SW 1271 (cell line): Measurements from ENCODE around the gene FAM72B.
"Not testable (repeated sequence)": the region's sequence is repeated elsewhere in the genome, so short reads cannot be mapped to it uniquely, and the experiment has no call there.

ENCODE experiments used
- DNase-seq, 2 experiments: peaks; one replicate each; lab custom pipeline; 2025; lab: John Stamatoyannopoulos, UW

FAM72B gene

DNA sequence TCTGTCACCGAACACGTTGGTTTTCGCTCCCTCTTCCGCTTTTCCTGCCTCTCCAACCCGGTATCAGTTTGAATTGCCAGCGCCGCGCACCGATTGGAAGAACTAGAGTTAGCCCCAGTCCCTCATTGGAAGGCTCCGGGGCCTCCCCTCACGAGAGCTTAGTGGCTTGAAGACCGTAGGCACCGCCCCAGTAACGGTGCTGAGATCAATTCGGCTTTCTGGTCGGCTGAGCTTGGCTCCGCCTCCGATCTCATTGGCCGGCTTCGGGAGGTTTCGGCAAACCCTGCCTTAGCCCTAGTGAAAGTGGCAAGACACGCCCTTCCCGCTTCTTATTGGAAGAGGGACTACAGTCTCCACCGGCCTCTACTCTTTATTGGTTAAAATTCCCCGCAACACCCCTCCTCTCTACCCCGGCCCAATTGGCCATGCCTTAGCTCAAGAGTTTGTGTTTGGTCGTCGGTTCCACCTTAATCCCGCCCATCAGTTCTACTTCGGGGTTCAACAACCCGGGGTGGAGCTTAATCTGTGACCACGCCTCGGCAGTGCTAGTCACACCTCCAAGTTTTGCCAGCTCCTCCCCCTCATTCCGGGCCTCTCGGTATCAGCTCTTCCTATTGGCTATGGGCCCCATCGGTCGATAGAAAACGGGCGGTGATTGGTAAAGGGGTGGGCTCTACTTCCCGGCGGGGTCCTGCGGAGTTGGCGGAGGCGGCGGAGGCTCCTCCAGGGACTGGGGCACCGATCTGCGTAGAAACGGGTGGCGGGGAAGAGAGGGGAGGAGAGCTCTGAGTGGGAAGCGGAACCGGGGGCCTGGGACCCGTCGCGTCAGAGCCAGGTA, at the start of gene FAM72B, which contains the start of gene SRGAP2C:
Gene FAM72B (minus strand): TSS at position 51 of the 838 bp plus-strand sequence. CDS start 851 bp downstream, outside the sequence.
Gene SRGAP2C (plus strand): TSS at position 686 of the 838 bp plus-strand sequence. CDS start 2,472 bp downstream, outside the sequence.
- DNase-seq, result peak; percentile 84 to 94

DNA sequence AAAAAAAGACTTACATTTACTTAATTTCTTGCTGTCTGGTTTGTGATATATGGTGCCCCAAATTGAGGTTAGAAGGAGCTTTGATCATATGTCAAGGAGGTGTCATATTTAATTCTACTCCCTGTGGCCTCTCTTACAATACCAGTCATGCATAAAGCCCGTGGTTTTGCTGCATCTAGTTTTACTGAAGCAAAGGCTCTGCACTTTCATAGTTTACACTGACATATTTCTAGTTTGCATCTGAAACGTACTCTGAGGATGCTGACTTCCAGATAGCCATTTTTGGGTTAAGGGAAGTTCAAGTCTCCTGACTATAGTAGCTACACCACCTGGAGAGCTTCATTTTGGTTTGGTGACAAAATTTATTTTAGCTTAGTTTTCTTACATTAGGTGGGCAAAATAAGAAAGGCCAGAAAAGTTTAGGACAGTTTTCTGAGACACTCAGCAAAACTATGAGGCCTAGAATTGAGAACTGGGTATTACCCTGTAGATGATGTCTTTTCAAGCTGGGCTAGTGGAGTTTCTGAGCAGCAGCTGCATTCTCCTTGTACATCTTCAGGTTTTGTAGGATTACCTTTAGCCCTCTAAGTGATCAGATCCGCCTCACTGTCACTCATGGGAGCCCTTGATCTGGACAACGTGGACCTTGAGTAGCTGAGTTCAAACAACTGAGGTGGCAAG, 48.4 kb upstream of the FAM72B start:
- DNase-seq, result not testable (repeated sequence)

DNA sequence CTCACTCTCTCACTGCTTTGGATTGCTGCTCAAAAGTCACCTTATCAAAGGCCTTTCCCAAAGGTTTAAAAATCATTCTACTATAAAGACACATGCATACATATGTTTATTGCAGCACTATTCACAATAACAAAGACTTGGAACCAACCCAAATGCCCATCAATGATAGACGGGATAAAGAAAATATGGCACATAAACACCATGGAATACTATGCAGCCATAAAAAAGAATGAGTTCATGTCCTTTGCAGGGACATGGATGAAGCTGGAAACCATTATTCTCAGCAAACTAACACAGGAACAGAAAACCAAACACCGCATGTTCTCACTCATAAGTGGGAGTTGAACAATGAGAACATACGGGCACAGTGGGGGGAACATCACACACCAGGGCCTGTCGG, 46.5 kb upstream of the FAM72B start:
- not testable (repeated sequence) for DNase-seq

DNA sequence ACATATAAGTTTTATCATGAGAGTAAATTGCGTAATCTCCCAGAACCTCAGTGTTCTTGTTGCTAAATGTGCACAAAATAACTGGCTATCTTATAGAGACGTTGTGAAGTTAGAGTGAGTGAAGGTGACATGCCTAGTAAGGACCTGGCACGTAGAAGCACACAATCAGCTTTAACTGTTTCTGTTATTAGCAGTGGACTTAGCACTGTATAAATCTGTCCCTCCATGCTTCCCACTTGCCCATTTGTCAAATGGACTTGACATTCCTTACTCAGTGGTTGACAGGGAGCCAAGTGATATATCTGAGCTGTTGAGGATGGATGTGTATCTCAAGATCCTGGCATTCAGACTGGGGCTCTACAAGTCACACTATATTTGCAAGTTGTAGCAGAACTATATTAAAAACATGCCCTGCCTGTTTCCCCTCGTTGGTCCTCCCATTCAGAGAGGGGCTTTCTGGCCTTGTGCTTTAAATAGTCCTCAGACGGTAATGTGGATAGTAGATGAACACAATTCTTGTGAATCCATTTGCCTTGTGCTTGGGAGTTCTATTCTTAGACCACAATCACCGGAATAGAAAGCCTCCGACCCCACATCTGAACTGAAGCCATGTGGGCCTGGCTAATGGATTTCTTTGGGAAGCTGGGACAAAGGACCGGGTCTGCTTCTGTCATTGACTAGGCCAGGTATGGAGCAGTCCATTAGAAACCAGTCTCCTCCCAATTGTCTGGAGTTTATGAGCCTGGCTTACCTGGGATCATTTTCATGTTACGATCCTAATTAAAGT, 43.6 kb upstream of the FAM72B start:
- DNase-seq, result not testable (repeated sequence)

DNA sequence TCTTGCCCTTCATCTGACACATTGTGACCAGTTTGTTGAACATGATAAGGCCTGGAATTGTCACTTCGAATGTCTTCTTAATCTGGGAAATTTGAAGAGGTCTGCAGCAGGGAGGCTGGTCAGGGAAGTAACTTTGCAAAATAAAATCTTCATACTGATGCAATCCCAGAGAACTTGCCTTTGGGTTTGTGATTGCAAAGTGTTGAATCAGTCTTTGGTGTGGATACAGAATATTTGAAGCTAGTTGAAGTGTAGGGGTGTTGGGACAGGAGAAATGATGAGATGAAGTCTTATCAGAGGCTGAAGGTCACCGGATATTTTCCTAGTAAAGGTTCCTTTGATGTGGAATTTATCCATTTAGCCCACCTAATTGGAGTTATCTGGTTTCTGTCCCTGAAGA, 42.8 kb upstream of the FAM72B start:
- not testable (repeated sequence) for DNase-seq

DNA sequence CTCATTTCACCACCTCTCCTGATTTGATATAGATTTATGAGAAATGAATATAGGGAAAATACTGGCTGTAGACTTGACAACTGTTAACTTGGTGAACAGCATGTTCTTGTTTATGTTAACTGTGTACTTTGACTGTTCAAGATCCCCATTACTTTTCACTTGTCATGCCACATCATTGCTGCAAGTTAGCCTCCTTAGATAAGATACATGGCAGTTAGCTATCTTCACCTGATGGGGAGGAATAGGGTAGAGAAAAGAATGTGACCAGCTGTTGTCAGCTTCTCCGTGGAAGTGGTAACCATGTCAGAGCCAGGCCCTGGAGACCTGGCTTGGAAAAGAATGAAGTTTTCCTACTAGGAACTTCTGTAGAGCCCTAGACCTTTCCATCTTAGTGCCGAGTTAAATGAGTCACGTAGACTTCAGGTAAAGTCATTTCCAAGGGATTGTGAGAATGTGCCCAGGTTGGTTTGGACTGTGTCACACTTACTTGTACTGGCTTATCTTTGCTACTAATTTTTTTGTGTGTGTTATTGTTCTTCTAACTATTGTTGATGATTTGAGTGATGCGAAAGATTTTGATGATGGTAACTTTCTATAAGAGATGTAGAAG, 42.3 kb upstream of the FAM72B start:
- DNase-seq, result not testable (repeated sequence)

DNA sequence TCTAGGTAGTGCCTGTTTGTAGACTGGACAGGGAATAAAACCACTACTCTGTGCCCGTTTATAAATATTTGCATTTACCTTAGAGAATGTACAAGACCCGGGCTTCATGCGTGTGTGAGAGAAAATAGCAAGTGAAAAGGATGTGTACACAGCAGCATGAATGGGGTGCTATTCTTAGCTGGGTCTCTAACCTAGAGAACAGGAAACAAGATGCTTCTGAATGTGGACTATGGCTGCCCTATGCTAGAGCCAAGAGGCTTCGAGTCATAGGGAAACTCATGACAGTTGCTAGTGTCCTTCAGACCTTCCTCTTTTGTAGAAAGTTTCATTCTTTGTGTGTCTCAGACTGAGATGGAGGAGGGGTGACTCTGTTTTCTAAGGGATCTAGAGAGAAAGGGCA, 40.6 kb upstream of the FAM72B start:
- not testable (repeated sequence) for DNase-seq

DNA sequence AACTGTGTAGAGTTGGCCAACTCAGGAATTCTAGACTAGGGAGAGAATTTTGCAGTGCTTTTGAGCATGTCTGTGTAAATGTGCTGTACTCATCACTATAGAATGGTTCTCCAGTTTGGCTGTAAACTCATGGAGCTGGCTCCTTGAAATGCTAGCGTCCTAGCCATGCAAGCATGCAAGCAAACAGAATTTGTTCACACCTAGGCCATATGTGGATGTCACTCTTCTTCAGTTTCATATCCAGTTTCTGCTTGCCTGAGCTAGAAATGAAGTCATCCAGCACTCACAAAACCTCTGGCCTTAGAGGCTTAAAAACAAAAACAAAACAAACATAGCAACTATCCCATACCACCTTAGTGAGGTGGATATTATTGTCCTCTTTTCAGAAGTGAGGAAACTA, 37.6 kb upstream of the FAM72B start:
- not testable (repeated sequence) for DNase-seq

DNA sequence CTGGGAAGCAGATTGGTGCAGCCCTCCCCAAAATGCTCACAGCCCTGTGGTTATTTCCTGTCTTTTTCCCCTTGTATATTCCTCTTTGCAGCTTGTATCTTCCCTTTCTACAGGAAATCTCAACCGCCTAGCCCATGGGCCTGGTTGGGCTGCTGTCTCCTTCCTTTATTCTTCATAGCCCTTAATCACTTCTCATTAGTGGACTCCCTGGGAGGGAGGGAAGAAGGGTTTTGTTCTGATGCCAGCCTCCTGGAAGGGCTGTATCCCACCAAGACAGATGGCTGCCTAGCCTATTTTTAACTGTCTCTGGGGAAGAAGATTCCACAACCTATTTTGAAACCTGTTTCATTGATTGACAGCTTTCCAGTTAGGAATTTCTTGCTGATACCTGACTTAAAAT, 32.5 kb upstream of the FAM72B start:
- not testable (repeated sequence) for DNase-seq

DNA sequence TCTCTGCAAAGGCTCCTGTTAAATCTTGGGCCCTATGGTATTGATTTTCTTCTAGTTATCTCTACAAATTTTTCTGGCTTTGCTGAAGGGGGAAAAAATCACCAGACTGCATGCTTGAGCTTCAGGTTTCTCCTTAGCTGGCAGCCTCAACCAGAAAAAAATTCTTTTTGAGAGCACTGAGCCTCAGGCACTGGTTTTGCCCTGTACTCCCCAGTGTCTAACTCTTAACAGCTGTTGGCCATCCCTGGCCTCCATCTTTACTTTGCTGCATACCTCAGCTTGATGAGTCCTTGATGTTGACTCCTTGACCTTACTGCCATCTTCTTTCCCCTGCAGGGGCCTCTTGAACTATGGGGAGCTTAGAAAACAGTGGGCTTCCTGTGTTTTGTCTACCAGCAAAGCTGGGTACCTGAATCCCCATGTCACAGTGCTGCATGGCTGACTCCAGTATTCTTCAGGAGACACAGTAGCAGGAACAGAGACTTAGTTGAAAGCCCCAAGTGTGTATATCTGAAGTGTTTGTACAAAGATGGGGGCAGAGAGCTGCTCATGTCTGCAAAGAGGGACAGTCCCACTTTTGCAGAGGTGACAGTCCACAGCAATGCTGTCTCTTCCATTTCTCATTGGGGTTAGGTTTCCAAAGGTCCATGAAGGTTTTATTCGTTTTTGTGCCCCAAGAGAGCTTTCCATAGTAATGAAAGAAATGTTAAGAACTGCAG, 31.7 kb upstream of the FAM72B start:
- not testable (repeated sequence) for DNase-seq

DNA sequence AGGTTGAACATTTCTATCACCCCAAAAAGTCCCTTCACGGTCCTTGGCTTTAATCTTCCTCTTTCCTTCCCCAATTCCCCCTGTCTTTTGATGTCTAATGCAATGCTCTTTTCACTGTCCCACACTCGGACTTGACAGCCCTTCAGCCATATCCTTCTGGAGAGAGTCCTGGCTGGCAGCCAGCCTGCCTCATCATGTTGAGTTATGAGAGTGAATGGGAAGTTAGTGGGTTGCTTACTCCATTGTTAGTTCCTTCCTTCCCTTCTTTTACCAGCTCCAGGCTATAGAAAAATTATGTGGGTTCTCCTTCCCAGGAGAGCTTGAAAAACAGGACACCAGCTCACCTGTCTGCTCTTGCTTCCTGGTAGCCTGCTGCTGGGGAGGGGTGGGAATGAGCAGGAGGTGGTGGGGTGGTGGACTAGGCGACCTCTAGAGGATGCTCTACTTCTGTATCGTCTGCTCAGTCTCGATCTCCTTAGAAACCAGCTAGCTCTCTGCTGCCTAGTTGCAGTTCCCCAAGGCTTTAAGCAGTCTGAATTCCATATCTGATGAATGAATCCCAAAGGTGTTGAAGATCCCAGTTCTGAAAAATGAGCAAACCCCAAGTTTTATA, 30.5 kb upstream of the FAM72B start:
- not testable (repeated sequence) for DNase-seq

DNA sequence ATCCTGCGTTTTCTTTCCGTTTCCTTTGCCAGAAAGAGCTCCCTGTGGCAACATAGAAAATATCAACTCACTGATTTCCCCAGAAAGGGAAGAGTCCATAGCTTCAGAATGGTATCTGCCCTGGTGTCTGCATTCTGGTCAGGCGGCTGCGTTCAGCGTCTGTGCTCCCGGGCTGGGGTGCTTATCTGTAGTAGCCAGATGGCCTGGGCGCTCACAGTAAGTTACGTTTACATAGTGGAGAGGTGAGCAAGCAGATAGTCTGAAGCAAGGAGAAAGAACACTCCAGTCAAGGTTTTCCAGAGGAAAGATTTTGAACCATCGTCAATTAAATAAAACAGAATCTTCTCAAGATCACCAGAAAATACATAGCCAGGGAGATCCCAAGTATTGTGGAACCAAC, 29.4 kb upstream of the FAM72B start:
- DNase-seq, result not testable (repeated sequence)

DNA sequence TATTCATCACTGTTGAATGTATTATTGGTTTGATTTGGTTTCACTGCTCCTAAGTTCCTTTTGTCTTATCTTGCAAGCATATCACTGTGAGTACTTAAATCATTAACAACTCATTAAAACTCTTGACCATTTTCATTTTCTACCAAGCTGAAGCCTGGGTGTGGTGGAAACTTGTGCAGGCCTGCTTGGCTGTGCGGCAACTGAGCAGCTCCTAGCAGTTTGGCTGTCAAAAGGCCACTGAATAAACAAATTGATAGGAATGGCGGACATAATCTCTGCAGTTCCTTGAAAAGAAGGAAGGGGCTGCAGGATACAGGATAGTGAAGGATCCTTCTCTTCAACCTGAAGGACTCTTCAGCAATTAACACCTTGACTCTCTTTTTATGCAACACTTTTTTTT, 26.6 kb upstream of the FAM72B start:
- DNase-seq, result not testable (repeated sequence)

DNA sequence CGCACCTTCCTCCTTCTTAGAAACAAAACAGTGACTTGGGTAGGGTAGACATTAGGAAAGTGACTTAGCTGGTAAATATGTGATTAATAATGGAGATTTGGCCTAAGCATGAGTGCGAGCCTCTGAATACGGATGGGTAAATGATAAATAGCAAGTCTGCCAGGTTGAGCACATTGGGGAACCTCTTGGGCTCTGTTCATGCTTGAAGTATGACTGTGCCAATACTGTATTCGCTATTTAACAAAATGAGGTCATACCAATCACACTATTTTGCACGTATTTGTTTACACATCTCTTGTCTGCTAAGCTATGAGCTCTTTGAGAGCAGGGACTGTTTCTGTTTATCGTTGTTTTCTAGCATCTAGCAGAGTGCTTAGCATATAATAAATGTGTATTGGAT, 24.2 kb upstream of the FAM72B start:
- not testable (repeated sequence) for DNase-seq

DNA sequence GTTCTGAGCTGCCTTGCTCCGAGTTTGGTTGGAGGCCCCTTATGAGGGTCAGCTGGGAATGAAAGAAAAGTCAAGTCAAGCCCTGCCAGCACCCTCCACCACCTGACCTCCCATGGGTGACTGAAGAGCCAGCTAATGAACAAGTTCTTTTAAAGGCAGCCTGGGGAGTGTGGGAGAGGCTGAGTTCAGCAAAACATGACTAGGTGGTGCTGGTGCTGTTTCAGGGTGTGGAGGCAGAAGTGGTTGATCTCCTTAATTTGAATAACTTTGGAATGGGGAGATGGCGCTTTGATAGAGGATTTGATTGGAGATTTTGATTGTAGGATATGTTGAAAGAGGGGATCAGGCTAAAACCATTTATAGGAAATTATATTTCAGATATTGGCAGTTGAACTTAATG, 23.2 kb upstream of the FAM72B start:
- DNase-seq, result not testable (repeated sequence)

DNA sequence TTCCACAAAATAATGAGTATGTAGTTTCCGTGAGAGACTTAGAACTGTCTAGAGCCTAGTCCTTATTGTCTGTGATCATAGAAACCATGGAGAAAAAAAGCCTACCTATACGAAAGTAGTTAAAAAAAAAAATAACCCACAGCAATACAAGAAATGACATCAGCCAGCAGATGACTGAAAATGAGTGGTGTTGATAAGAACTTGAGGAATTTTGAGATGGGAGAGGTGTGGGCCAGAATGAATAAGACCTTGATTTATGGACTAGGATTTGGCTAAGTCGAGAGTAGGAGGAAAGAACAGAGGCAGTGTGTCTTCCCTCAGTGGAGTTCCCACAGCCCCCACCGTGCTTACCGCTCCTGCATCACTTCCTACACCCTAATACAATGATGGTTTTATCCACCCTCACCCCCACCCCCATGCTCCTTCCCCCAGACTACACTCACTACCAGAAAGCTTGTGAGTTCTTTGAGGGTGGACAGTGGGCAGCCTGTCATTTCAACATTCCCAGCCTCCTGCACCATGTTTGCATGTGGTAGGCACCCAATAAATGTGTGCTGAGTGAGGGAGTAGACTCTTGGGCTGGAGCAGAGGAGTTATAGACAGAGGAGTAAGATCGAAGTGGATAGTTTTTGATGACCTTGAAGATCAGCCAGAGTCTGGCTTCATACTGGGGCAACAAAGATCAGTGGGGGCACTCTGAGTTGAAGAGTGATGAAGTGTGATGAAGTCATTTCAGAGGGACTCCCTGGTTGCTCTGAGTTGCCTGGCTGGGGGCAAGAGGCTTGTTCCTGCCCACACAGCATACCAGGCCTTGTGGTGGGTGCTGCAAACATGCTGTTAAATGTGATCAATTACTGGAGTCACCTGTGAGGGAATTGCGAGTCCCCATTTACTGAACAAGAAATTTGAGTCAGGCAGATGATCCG, 21.9 kb upstream of the FAM72B start:
- not testable (repeated sequence) for DNase-seq

DNA sequence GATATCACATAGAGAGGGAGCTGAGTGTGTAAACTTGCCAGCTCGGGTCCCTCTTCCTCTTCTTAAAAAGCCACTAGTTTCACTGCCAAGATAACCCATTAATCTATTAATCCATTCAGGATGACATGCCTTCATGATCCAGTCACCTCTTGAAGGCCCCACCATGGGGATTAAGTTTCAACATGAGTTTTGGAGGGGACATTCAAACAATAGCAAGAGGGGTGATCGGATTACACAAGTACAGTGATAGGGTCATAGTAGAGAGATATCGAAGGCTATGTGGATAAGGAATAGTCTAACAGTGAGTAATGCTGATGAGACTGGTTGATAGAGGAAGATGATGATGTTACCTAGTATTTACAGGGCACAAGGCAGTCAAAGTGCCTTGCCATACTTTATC, 18.8 kb upstream of the FAM72B start:
- not testable (repeated sequence) for DNase-seq

DNA sequence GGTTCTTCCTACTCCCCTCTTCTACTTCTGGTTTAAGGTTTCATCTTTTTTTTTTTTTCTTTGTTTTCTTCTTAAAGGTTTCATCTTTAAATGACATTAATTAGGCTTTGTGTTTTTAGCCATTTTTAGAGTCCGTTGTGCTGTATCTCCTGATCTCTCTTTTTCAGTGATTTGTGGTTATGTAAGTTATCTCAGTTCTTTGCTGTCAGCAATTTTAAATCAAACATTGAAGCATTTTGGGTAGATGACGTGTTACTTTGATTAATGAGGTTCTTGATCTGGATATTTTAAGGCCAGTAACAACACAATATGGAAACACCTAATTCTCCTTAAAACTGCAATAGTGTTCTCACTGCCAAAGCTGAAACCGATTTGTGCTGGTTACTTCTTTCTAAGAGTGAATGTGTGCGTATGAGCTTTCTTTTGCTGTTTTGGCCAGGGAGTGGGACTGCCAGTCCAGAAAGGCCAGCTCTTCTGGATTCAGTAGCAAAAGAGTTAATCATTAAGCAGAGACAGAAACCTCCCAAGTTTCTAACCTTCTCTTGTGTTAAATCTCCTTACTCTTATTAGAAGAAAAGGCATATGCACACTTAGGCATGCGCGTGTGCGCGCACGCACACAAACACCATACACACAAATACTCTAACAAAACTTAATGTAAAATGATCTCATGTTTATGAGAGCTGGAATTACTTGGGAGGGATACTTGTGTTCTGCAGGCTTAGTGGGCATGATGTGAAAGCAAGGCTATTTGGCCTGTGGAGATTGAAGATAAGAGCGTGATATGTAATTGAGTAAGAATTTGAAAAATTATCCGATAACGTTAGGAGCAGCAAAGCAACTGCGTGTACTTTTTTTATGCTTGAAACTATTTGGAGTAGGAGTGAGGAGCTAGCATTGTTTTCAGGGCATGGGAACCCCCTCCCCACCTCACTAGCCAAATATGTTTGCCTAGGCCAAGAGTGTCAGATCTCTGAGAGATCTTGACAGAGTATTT, 17.1 kb upstream of the FAM72B start:
- DNase-seq, result not testable (repeated sequence)
